ENCODE measurements around the gene TMOD3.
"Not testable (repeated sequence)": the region's sequence is repeated elsewhere in the genome, so short reads cannot be mapped to it uniquely, and the experiment has no call there.

TMOD3 gene

DNA sequence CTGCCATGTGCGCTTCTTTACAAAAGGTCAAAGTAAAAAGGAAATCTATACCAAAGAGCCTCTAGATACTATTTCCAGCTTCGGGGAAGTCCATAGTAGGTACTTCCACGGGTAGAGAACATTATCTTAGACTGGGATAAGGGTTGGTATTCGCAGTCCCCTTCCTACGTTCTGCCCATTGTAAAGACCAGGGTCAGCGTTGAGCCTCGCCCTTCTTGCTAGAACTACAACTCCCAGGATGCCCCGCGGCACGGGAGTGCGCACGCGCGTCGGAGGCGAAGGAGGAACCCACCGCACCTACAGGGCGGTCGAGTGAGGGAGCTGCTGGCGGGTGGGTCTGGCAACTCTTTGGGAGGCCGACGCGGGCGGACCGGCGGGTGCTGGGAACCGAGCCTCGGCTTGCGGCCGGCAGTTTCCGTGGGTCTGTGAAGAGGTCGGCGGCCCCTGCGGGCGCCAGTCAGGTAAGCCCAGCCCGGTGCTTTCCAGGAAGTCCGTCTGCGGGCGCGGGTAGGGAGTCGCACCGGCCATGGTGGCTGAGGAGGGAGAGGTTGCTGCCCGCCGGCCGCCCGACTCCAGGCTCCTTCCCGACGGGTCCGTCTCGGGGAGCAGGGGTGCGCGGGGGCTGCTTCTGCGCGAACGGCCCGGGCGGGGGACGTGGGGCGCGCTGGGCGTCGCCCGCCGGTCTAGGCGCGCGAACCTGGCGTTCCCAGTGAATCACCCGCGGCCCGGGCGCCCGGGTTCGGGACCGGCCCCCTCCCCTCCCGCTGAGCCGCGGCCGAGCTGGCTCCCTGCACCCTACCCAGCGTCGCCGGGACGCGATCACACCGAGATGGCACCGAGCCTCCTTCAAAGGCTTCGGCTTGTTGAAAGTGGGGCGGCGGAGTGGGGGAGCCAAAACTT lies at the start of gene TMOD3:
Gene TMOD3 (plus strand): TSS at position 278 of the 900 bp plus-strand sequence. CDS start 33,232 bp downstream, outside the sequence.
- DNase-seq (ENCODE audit: low read depth, low spot score): peak; percentile 50

DNA sequence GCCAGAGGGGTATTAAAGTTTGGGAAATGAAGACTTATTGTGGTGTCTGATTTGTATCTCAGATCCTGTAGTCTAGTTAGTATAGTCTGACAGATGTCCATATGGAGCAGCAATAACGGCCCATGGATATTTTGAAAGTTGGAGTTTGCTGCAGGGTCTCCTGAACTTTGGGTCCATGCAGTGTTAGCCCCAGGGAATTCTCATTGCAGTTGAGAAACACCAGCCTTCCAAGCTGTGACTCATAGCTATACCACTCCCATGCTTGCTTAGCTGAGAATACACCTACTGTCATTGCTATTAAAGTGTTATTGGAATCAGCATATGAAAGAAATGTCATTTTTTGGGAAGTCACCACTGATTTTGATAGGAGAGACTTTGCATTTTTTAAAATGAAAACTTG lies 48.8 kb upstream of the TMOD3 start:
- DNase-seq (ENCODE audit: low read depth, low spot score): no peak

DNA sequence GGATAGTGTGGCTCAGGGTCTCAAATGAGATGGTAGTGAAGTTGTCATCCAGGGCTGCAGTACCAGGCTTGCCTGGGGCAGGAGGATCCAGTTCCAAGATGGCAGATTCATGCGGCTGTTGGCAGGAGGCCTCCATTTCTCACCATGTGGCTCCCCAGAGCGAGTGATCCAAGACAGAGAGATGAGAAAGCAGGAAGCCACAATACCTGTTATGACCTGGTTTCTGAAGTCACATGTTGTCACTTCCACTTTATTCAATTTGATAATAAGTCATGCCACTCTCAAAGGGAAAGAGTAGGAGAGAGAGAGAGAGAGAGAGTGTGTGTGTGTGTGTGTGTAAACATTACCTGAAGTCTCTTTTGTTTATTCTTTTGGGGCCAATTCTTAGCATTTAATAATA lies 47.9 kb upstream of the TMOD3 start:
- DNase-seq (ENCODE audit: low read depth, low spot score): no peak

DNA sequence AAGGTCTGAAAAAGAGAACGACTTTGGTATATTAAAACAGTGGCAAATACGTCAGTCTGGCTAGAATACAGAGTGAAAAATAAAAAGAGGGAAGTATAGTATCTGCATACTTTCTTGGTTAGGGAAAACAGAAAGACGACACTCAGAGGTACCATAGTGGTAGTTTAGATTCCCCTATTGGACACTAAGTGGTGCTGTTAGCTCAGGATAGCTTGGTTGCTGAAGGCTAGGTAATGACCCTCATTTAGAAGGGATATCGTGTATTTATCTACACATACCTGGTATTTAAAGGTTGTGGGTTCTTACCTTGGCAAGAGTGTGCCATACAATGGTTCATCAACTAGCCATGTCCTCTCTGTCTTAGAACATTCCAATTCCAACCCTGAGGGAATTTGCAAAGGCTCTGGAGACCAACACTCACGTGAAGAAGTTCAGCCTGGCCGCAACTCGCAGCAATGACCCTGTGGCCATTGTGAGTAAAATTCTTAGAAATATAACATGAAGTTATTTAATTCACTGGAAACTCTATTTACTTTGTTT lies 47.0 kb upstream of the TMOD3 start:
- DNase-seq (ENCODE audit: low read depth, low spot score): no peak

DNA sequence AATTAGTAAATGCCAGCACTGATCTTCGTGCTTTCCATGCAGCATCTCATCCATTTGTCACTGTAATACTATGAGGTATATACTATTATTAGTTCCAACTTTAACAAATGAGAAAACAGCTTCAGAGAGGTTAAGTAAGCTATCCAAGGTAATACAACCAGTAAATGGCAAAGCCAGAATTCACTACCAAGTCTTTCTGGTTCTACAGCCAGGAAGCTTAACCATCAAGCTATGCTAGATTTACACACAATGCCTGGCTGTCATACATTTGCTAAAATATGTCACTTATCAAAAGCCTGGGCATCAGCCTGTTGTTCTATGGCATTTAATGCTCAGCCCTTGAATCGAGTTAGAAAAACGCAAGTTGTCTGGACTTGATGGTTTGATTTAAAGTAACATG lies 45.5 kb upstream of the TMOD3 start:
- DNase-seq (ENCODE audit: low read depth, low spot score): no peak

DNA sequence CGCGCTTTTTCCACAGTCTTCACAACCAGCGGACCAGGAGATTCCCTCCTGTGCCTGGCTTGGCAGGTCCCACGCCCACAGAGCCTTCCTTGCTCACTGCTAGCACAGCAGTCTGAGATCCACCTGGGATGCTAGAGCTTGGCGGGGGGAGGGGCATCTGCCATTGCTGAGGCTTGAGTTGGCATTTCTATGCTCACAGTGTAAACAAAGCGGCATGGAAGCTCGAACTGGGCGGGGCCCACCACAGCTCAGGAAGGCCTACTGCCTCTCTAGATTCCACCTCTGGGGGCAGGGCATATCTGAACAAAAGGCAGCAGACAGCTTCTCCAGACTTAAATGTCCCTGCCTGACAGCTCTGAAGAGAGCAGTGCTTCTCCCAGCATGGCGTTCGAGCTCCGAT lies 42.3 kb upstream of the TMOD3 start:
- peak; percentile 60 for DNase-seq (ENCODE audit: low read depth, low spot score)

DNA sequence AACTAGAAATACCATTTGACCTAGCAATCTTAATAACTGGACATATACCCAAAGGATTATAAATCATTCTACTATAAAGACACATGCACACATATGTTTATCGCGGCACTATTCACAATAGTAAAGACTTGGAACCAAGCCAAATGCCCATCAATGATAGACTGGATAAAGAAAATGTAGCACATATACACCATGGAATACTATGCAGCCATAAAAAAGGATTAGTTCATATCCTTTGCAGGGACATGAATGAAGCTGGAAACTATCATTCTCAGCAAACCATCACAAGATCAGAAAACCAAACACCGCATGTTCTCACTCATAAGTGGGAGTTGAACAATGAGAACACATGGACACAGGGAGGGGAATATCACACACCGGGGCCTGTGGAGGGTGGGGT lies 37.0 kb upstream of the TMOD3 start:
- not testable (repeated sequence) for DNase-seq (ENCODE audit: low read depth, low spot score)

DNA sequence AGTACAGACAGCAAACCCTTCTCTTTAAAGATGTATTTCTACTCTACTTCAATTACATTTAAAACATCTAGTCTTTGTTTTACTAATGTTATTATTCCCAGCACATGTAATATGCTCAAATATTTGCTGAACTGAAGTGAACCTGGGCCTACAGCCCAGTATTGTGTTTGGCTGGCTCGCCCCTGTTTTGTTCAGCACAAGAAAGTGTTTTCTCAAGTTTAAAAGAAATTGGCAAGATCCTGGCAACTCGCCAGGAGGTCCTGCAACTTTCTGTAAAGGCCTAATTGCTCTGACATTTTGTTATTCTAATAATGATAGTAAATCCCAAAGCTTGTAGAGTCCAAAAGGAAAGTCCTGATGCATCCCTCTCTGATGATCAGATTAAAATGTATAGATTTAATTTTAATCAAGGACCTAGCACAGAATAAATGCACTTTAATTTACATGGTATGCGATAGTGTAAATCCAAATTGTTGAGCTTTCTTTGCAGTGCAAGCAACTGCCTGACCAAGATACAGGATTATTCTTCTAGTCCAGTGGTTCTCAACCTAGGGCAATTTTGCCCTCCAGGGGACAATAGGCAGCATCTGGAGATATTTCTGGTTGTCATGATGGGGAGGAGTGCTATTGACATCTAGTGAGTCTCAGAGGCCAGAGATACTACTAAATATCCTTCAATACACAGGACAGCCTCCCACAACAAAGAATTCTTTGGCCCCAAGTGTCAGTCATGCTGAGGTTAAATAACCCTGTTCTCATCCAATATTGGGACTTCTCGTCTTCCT lies 35.7 kb upstream of the TMOD3 start:
- no peak for DNase-seq (ENCODE audit: low read depth, low spot score)

DNA sequence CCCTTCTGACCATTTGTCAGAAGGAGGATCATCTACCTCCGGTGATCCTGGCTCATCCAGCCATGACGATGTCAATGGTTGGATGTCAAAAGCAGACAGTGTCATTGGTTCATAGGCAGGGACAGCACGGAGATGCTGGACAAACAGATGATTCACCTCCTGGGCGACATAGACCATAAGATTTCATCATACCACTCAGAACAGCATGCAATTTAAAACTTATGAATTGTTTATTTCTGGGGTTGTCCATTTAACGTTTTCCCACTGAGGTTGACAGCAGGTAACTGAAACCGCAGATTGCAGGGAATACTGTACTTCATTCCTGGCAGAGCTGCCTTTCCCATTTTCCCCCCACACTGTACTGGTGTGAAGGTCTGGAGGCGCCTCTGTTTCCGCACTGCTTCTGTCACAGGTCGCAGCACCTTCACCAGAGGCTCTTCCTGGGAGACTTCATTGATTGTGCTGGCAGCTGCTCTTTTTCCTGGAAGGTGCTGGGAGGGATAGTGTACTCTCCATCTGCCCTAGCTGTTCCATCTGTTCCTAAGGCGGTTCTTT lies 32.5 kb upstream of the TMOD3 start:
- DNase-seq (ENCODE audit: low read depth, low spot score): no peak

DNA sequence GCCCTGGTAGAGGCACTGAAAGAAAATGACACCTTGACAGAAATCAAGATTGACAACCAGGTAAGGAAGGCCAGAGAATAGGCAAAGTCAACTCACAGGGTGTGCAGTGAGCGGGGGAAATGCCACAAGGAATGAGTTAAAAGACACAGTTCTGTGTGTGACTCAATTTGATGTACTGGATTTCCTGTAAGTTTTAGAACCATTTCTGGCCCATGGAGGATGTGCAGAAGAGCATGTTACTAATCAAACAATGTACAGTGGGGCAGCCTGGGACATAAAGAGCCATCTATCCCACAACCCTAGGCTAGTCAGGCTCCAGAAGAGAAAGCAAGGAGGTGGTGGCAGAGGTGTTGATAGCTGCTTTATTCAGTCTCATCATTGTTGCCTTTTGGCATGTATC lies 31.2 kb upstream of the TMOD3 start:
- no peak for DNase-seq (ENCODE audit: low read depth, low spot score)

DNA sequence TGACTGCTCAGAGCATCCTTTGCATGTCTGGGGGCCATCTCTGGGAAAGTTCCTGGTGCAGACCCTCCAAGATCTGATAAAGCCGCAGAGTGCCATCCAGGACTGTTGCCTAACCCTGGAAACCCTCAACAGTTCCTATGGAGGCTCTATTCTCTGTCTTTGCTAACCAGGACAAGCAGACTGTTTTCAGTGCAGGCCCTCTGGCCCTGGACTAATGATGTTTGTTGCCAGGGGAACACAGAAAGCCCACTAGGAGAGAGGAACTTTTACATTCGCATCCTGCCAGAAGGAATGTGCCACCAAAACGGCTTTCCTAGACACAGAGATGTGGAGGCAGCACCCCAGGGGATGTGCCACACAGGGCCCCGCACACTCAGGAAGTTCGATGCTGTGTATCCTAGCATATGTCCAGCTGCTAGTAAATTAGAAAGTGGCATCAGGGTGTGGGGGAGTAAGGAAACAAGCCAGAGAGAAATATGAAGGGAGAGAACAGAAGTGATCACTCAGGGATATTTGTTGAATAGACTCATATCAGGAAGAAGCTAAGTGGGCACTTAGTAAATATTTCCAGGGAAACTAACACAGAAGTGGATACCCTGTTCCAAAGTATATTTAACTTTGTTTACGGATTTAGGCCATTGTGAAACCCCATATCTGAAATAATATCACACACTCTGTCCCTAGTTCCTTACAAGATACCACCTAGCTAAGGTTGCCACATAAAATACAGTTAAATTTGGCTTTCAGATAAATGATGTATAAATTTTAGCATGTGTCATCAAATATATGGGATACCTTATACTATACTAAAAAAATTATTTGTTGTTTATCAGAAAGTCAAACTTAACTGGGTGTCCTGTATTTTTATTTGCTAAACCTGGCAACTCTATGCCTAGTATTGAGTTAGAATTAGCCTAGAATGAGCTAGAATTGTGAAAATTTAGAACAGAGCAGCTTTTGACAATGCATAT lies 29.9 kb upstream of the TMOD3 start:
- no peak for DNase-seq (ENCODE audit: low read depth, low spot score)

DNA sequence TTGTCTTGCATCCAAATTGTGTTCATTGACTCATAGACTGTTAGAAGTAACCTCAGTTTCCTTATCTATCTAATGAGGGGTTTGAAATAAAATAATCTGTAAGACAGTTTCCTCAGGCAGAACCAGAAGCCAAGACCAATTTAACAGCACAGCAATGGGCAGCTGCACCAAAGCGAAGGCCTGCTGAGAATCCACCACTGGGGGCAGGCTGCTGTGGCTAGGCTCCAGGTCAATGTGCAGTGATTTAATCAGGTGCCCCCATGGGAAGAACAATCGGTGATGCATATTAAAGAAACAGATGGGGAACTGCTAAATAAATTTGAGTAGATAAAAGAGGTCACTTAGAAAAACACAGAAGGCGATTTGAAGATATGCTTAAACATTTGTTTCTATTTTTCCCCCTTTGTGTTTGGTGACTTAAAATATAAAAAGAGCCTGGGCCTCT lies 28.0 kb upstream of the TMOD3 start:
- no peak for DNase-seq (ENCODE audit: low read depth, low spot score)

DNA sequence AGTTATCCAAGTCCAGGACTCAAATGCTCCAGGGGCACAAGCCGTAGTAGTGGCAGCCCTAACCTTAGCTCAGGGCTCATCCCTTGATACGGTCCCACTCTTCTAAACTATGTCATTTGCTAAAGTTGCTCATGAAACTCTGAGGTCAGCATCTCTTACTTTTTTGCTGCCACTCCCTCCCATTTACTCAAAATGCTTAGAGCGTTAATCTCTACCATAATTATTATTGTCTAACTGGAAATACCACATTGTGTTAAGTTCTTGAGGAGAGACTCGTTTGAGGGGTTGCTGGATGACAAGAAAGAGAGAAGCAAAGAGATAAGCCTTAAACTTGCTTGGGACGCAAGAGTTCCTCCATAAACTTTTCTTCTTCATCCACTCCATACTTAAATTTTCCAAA lies 26.9 kb upstream of the TMOD3 start:
- no peak for DNase-seq (ENCODE audit: low read depth, low spot score)

DNA sequence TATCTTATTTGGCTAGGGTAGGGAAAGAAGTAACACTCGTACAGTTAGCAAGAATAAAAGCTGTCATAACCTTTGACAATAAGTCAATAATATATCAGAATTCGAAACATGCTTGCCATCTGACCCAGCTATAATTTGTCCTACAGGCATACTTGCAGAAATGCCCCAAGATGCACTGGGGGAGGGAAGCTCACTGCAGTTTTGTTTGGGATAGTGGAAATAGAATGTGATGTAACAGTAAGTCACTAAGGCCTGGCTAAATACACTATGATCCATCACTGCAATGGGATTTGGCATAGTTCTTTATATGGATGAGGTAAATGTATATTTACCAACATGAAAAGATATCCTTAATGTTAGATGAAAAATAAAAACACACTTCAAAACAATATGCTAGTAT lies 25.5 kb upstream of the TMOD3 start:
- no peak for DNase-seq (ENCODE audit: low read depth, low spot score)

DNA sequence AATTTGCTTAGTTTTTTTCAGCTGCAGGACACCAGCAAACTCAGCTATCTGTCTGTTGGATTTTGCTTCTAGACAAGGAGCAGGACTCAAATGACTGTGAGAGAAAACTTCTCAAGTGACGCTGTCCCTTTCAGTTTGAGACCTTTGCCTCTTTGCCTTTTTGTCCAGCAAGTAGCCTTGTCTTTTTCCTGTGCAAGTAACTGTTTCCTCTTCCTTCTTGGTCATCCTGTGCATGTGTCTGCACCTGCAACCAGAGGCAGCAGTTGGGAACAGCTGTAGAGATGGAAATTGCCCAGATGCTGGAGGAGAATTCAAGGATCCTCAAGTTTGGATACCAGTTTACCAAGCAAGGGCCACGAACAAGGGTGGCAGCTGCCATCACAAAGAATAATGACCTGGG lies 23.3 kb upstream of the TMOD3 start:
- DNase-seq (ENCODE audit: low read depth, low spot score): no peak

DNA sequence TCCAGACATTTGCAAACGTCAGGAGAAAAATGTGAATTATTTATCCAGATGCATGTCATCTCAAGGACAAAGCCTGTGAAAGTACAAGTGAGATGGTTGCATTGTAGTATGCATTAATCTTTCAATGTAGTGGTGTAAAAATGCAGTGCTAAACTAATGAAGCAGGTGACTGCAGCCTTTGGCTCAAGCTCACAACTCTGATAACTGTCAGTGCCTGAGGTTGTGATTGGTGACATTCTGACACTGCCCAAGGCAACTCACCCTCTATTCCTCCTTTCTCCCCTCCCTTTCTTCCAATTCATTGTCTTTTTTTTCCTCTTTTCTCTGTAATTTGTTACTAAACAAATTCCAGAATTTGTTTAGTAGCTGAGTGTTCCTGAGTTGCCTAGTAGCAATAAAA lies 20.0 kb upstream of the TMOD3 start:
- DNase-seq (ENCODE audit: low read depth, low spot score): no peak

DNA sequence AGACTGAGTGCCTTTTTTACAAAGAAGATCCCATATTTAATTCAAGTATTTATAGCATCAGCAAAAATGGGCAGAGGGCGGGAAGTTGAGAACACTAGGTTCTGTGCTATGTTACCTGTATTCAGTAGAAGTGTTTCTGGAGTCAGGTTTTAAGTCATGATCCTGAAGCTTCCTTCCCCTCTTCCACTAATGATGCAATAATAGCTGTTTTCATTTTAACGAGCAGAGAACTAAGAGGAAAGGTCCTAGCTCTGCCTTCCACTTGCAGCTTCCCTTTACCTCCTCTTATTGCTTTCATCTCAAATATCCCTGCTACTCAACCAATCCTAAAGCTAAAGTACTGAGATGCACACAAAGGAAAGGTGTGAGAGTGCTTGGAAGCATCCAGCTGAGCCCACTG lies 16.9 kb upstream of the TMOD3 start:
- DNase-seq (ENCODE audit: low read depth, low spot score): no peak

DNA sequence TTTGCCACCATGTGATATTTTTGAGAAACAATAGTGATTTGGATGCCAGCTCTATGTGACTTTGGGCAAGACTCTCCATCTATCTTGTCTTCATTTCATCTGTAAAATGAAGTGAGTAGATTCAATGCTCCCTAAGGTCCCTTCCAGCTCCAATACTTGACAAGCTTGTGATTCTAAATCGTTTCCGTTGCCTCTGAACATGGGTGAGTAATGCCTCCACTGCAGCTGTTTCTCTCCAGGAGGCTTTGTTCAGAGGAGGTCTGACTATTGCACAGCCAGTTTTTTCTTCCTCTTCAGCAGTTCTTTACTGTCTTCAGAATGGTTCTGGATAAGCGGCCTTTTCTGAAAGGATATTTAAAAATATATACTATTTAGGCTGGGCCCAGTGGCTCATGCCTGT lies 14.8 kb upstream of the TMOD3 start:
- DNase-seq (ENCODE audit: low read depth, low spot score): no peak

DNA sequence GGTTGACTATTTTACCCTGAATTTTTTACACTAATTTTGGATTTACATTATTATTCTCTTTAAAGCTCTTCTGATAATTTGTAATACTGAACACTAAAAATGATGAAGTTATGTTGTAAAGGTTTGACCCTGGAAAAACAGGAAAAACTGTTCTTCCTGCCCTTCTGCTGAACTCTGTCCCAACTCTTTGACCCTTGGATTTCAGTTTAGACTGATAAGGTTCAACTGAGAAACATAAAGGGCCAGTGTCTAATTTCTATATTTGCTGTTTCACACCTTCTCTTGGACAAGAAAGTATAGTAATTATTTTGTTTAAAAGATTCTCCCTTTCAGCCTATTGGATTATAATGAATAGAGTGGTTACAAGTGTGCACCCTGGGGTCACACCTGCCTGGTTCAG lies 12.8 kb upstream of the TMOD3 start:
- DNase-seq (ENCODE audit: low read depth, low spot score): no peak

DNA sequence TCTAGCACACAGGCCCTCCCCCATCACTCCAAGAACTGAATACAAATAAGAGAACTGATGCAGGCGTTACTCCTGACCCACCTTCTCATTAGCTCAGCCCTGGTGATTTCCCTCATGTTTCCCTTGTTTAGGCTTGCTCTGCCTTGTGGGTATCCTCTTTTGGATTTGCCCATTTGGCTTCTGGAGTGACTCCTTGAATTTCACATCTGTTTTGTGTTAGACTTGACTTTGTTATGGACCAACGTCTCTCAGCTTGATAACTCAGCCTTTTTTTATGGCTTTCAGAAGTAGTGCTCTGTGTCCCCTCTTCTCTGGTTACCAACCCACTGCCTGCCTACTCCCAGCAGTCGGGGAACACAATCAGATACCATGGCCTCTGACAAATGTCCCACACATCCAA lies 11.3 kb upstream of the TMOD3 start:
- no peak for DNase-seq (ENCODE audit: low read depth, low spot score)

DNA sequence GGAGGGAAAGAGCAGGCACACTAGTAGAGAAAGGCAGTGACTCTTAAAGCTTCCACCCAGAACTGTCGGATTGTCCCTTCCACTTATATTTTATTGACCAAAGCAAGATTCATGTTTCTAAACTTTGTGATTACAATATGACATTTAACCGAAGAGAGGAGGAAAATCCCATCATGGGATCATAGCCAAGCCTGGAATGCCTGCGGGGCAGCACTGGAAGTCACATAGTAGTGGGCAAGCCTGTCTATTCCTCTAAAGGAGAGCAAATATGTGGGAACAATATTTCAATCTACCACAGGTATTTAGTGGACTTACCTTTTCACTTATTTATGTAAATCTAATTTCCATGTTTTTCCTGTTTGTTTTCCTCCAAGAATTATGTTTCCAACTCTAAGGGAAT lies 3.8 kb upstream of the TMOD3 start:
- DNase-seq (ENCODE audit: low read depth, low spot score): no peak
